ENCODE data around the gene RUFY1.

Gene RUFY1

GRCh38 chr5:179615203-179615602, 64.8 kb downstream of the RUFY1 start:
- no peak for TF ChIP-seq CTCF (IDR thresholded peaks at IDR 0.05; ENCODE audit: low read depth, low read length)
- Histone ChIP-seq H3K36me3 (peaks cover 87% of the 10 kb centered on the region), H3K27me3 (ENCODE audit: insufficient read depth, low read depth, severe bottlenecking) (no peaks in the 10 kb centered on the region)

GRCh38 chr5:179616002-179616594, 65.7 kb downstream of the RUFY1 start:
- Histone ChIP-seq H3K27me3 (ENCODE audit: insufficient read depth, low read depth, severe bottlenecking) (no peaks in the 10 kb centered on the region), H3K36me3 (peaks cover 91% of the 10 kb centered on the region), H3K27ac (no peak overlapping the region), H3K4me3 (ENCODE audit: low read depth, low read length) (no peak overlapping the region), H3K9me3 (ENCODE audit: severe bottlenecking) (no peaks in the 10 kb centered on the region)
- no peak for DNase-seq
- TF ChIP-seq CTCF (IDR thresholded peaks at IDR 0.05; ENCODE audit: low read depth, low read length) = no peak

More at GRCh38 chr5:179615203-179615602, 64.8 kb downstream of the RUFY1 start:
- H3K27ac ChIP-seq = no peak overlapping the region
- no peak for DNase-seq
- no peak overlapping the region for H3K4me3 ChIP-seq (ENCODE audit: low read depth, low read length)
- no peaks in the 10 kb centered on the region for H3K9me3 ChIP-seq (ENCODE audit: severe bottlenecking)

- no peaks in the 10 kb centered on the region for H3K9me3 ChIP-seq (ENCODE audit: severe bottlenecking)
- no peaks in the 10 kb centered on the region for H3K27me3 ChIP-seq (ENCODE audit: insufficient read depth, low read depth, severe bottlenecking)
- no peak for DNase-seq
- TF ChIP-seq CTCF (IDR thresholded peaks at IDR 0.05; ENCODE audit: low read depth, low read length) = no peak
- H3K4me3 ChIP-seq (ENCODE audit: low read depth, low read length) = no peak overlapping the region
- H3K36me3 ChIP-seq = peaks cover 96% of the 10 kb centered on the region
- H3K27ac ChIP-seq = no peak overlapping the region
Measured at GRCh38 chr5:179617930-179618329, 67.6 kb downstream of the RUFY1 start.

- Histone ChIP-seq H3K9me3 (ENCODE audit: severe bottlenecking) (no peaks in the 10 kb centered on the region), H3K36me3 (peaks cover 89% of the 10 kb centered on the region), H3K27me3 (ENCODE audit: insufficient read depth, low read depth, severe bottlenecking) (no peaks in the 10 kb centered on the region), H3K4me3 (ENCODE audit: low read depth, low read length) (no peak overlapping the region), H3K27ac (no peak overlapping the region)
- no peak for TF ChIP-seq CTCF (IDR thresholded peaks at IDR 0.05; ENCODE audit: low read depth, low read length)
- no peak for DNase-seq
Measured at GRCh38 chr5:179618923-179619554, 68.7 kb downstream of the RUFY1 start.

- no peak for TF ChIP-seq CTCF (IDR thresholded peaks at IDR 0.05; ENCODE audit: low read depth, low read length)
Measured at GRCh38 chr5:179619776-179620175, 69.4 kb downstream of the RUFY1 start.

GRCh38 chr5:179620293-179620692, 69.9 kb downstream of the RUFY1 start:
- no peak for DNase-seq
- Histone ChIP-seq H3K27ac (no peak overlapping the region), H3K27me3 (ENCODE audit: insufficient read depth, low read depth, severe bottlenecking) (no peaks in the 10 kb centered on the region), H3K4me3 (ENCODE audit: low read depth, low read length) (no peak overlapping the region), H3K9me3 (ENCODE audit: severe bottlenecking) (no peaks in the 10 kb centered on the region), H3K36me3 (peaks cover 79% of the 10 kb centered on the region)
- no peak for TF ChIP-seq CTCF (IDR thresholded peaks at IDR 0.05; ENCODE audit: low read depth, low read length)

More at GRCh38 chr5:179619776-179620175, 69.4 kb downstream of the RUFY1 start:
- Histone ChIP-seq H3K27me3 (ENCODE audit: insufficient read depth, low read depth, severe bottlenecking) (no peaks in the 10 kb centered on the region), H3K36me3 (peaks cover 84% of the 10 kb centered on the region), H3K4me3 (ENCODE audit: low read depth, low read length) (no peak overlapping the region), H3K27ac (no peak overlapping the region), H3K9me3 (ENCODE audit: severe bottlenecking) (no peaks in the 10 kb centered on the region)
- no peak for DNase-seq

Data from WERI-Rb-1 (cell line).